CD8-positive, alpha-beta memory T cell (primary cell): Measurements from ENCODE around the gene TLR5. TPM values are rescaled to one million over a fixed set of nuclear protein-coding genes. Genes with fewer than 3 reads are reported as not detected.

ENCODE experiments used
- CTCF ChIA-PET: fragments of 350-600 bp; sonication (Branson Sonifier 250); formaldehyde crosslinking; loops from one replicate; lab custom pipeline; 2021; ENCODE audit warnings: antibody characterized with exemption; lab: Charles Lee
- POLR2A ChIA-PET: fragments of 350-600 bp; sonication (Branson Sonifier 250); formaldehyde crosslinking; loops from one replicate; lab custom pipeline; 2021; ENCODE audit warnings: antibody characterized with exemption; lab: Charles Lee
- DNase-seq, 5 donors: peaks; one replicate each; pipeline versions ENCODE4 v3.0.0 to v3.0.0-alpha.2; 2020 to 2022; ENCODE audit warnings: mixed read lengths in 1 of 5
- H3K27ac ChIP-seq: one replicate; pipeline ENCODE4 v1.7.0; 2013; ENCODE audit warnings: low read depth, mild to moderate bottlenecking, low read length, moderate library complexity
- H3K27me3 ChIP-seq: 2 replicates; pipeline ENCODE4 v1.7.0; 2013; ENCODE audit warnings: low read length, mild to moderate bottlenecking; ENCODE audit not compliant: insufficient read depth, poor library complexity, severe bottlenecking
- H3K36me3 ChIP-seq: 2 replicates; pipeline ENCODE4 v1.7.0; 2013; ENCODE audit warnings: mild to moderate bottlenecking, low read length, moderate library complexity; ENCODE audit not compliant: insufficient read depth
- H3K4me1 ChIP-seq: 2 replicates; pipeline ENCODE4 v1.7.0; 2013; ENCODE audit warnings: mild to moderate bottlenecking, low read length, moderate library complexity; ENCODE audit not compliant: insufficient read depth
- H3K4me3 ChIP-seq: 2 replicates; pipeline ENCODE4 v1.7.0; 2013; ENCODE audit warnings: mild to moderate bottlenecking, low read length
- H3K9me3 ChIP-seq: 2 replicates; pipeline ENCODE4 v1.7.0; 2013; ENCODE audit warnings: mild to moderate bottlenecking, low read length
- H3K27ac Mint-ChIP-seq, 8 donors: one replicate each; pipeline ENCODE4 v1.8.0; 2020 to 2021; ENCODE audit warnings: mixed read lengths in 8 of 8, mild to moderate bottlenecking in 6 of 8, inconsistent platforms in 3 of 8, moderate library complexity in 3 of 8
- H3K27me3 Mint-ChIP-seq, 2 donors: one replicate each; pipeline ENCODE4 v1.8.0; 2020 to 2021; ENCODE audit warnings: mixed read lengths in 2 of 2, mild to moderate bottlenecking in 1 of 2, moderate library complexity in 1 of 2
- H3K36me3 Mint-ChIP-seq, 3 donors: one replicate each; pipeline ENCODE4 v1.8.0; 2020 to 2021; ENCODE audit warnings: mixed read lengths in 3 of 3, inconsistent platforms in 1 of 3, mild to moderate bottlenecking in 1 of 3
- H3K4me1 Mint-ChIP-seq, 3 donors: one replicate each; pipeline ENCODE4 v1.8.0; 2020 to 2021; ENCODE audit warnings: mixed read lengths in 3 of 3, inconsistent platforms in 1 of 3, mild to moderate bottlenecking in 1 of 3
- H3K4me3 Mint-ChIP-seq, 7 donors: one replicate each; pipeline ENCODE4 v1.8.0; 2020 to 2021; ENCODE audit warnings: mixed read lengths in 7 of 7, mild to moderate bottlenecking in 6 of 7, moderate library complexity in 4 of 7, inconsistent platforms in 2 of 7
- H3K9me3 Mint-ChIP-seq, 5 donors: one replicate each; pipeline ENCODE4 v1.8.0; 2020 to 2022; ENCODE audit warnings: mixed read lengths in 5 of 5, mild to moderate bottlenecking in 3 of 5, moderate library complexity in 2 of 5, inconsistent platforms in 1 of 5
- polyA plus RNA-seq: library from polyadenylated mRNA; unstranded; fragments of 300-500 nt; fragmentation: Illumina TruSeq; gene quantifications from one replicate; pipeline ENCODE4 v1.2.3, GENCODE V29; 2021
- total RNA-seq, 2 experiments: library from RNA; stranded (reverse); gene quantifications; one replicate each; pipeline ENCODE4 v1.2.3, GENCODE V29; 2021

The TLR5 gene
- total and polyA plus RNA-seq, 3 experiments from 2014 or later: 0.22 to 0.71 (median 0.46) TPM

DNA sequence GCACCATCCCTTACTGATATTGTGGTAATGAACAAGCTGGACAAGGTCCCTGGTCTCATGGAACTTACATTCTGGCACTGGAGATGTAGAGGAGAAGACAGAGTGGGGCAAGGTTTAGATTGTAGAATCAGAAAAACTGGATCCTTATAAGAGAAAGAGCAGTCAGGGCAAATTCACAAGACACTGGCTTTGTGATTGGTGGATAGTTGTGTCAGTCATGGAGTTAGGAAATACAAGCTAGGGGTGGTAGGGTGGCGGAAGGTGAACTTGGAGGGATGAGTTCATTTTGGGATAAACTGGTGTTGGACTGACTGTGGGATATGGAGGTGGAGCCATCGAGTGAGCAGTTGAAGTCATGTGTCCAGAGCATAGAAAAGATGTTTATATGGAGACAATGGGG is 3.7 kb upstream of the TLR5 start:
- Mint-ChIP-seq H3K4me3 (no peak overlapping the region), H3K9me3 (peaks cover 0 to 8% (median 2%) of the 10 kb centered on the region in 5 donors), H3K27ac (peak overlapping the region in 1 of 8 donors; percentile 64), H3K27me3 (peaks cover 15 to 16% of the 10 kb centered on the region in 2 donors), H3K36me3 (peaks cover 0 to 5% (median 1%) of the 10 kb centered on the region in 3 donors), H3K4me1 (peaks cover 18 to 25% (median 22%) of the 10 kb centered on the region in 3 donors)
- no peaks in the 10 kb centered on the region for H3K9me3 ChIP-seq
- ChIA-PET CTCF (interaction anchor here (1.0 kb wide), 1 partner anchor 23 kb away, joined by 3 read pairs; no protein-coding TSS in a partner anchor), POLR2A (no interaction called here)
- peaks cover 23% of the 10 kb centered on the region for H3K4me1 ChIP-seq
- no peak overlapping the region for H3K27ac ChIP-seq
- no peaks in the 10 kb centered on the region for H3K27me3 ChIP-seq
- no peaks in the 10 kb centered on the region for H3K36me3 ChIP-seq
- no peak overlapping the region for H3K4me3 ChIP-seq
- DNase-seq: no peak

DNA sequence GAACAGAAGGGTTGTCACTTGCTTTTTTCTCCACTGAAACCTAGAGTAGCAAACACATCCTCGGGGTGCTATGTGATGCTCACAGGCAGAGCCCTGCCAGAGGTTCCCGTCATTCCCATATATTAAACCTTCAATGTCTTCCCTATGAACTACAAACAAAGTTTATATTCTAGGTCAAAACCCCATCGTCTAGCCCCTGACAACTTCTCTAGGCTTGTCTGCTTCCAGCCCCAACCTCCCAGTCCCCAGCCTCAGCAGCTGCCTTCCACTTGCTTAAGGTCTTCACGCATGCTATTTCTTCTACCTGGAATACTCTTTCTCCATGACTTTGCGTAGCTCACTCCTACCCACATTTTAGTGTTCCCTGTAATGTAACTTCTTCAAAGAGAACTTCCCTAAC is 1.9 kb upstream of the TLR5 start:
- peak overlapping the region in 3 of 8 donors; percentile 25 to 36 (median 29) for H3K27ac Mint-ChIP-seq

GRCh38 chr1:223144431-223144830 is 1.4 kb upstream of the TLR5 start:
- peaks cover 23% of the 10 kb centered on the region for H3K4me1 ChIP-seq
- H3K27me3 ChIP-seq: no peaks in the 10 kb centered on the region
- no peak overlapping the region for H3K4me3 ChIP-seq
- peaks cover 0 to 8% (median 2%) of the 10 kb centered on the region in 5 donors for H3K9me3 Mint-ChIP-seq
- no peak overlapping the region for H3K27ac ChIP-seq
- ChIA-PET CTCF (interaction anchor here (1.3 to 4.8 kb wide), 4 partner anchors 10 to 539 kb away, joined by 4 to 67 read pairs (median 10); no protein-coding TSS in a partner anchor), POLR2A (interaction anchor here (0.6 to 0.7 kb wide), 2 partner anchors 8 to 578 kb away, joined by 3 to 8 read pairs; no protein-coding TSS in a partner anchor)
- H3K27ac Mint-ChIP-seq: peak overlapping the region in 1 of 8 donors; percentile 92
- H3K9me3 ChIP-seq: no peaks in the 10 kb centered on the region
- H3K4me3 Mint-ChIP-seq: peak overlapping the region in 1 of 7 donors; percentile 80
- no peak for DNase-seq
- H3K36me3 Mint-ChIP-seq: peaks cover 0 to 5% (median 1%) of the 10 kb centered on the region in 3 donors
- H3K36me3 ChIP-seq: no peaks in the 10 kb centered on the region
- peaks cover 18 to 25% (median 22%) of the 10 kb centered on the region in 3 donors for H3K4me1 Mint-ChIP-seq
- peaks cover 4 to 14% of the 10 kb centered on the region in 2 donors for H3K27me3 Mint-ChIP-seq

More for the DNA sequence above, 1.9 kb upstream of the TLR5 start:
- no peak for DNase-seq
- Mint-ChIP-seq H3K36me3 (peaks cover 0 to 5% (median 1%) of the 10 kb centered on the region in 3 donors), H3K4me1 (peaks cover 18 to 25% (median 22%) of the 10 kb centered on the region in 3 donors), H3K27me3 (peaks cover 4 to 14% of the 10 kb centered on the region in 2 donors), H3K9me3 (peaks cover 0 to 8% (median 2%) of the 10 kb centered on the region in 5 donors), H3K4me3 (peak overlapping the region in 4 of 7 donors; percentile 7 to 80 (median 44))
- Histone ChIP-seq H3K4me1 (peaks cover 23% of the 10 kb centered on the region), H3K27me3 (no peaks in the 10 kb centered on the region), H3K9me3 (no peaks in the 10 kb centered on the region), H3K27ac (no peak overlapping the region), H3K4me3 (no peak overlapping the region), H3K36me3 (no peaks in the 10 kb centered on the region)
- POLR2A ChIA-PET: interaction anchor here (0.6 kb wide), 1 partner anchor 577 kb away, joined by 8 read pairs; no protein-coding TSS in a partner anchor
- CTCF ChIA-PET: interaction anchor here (2.4 to 4.8 kb wide), 2 partner anchors 11 to 21 kb away, joined by 14 to 67 read pairs; no protein-coding TSS in a partner anchor

- Histone ChIP-seq H3K36me3 (no peaks in the 10 kb centered on the region), H3K4me3 (peak overlapping the region; percentile 59), H3K4me1 (peaks cover 23% of the 10 kb centered on the region), H3K9me3 (no peaks in the 10 kb centered on the region), H3K27ac (peak overlapping the region; percentile 51), H3K27me3 (no peaks in the 10 kb centered on the region)
- ChIA-PET POLR2A (interaction anchor here (0.7 kb wide), 2 partner anchors 9 to 1047 kb away, joined by 3 to 5 read pairs; no protein-coding TSS in a partner anchor), CTCF (interaction anchor here (0.6 to 4.8 kb wide), 8 partner anchors 9 to 540 kb away, joined by 3 to 67 read pairs (median 4); no protein-coding TSS in a partner anchor)
- Mint-ChIP-seq H3K9me3 (peaks cover 0 to 8% (median 2%) of the 10 kb centered on the region in 5 donors), H3K4me3 (peak overlapping the region; percentile 15 to 86 (median 80)), H3K27ac (peak overlapping the region in 7 of 8 donors; percentile 68 to 95 (median 90)), H3K27me3 (peaks cover 2 to 14% of the 10 kb centered on the region in 2 donors), H3K4me1 (peaks cover 18 to 25% (median 22%) of the 10 kb centered on the region in 3 donors), H3K36me3 (peaks cover 0 to 5% (median 1%) of the 10 kb centered on the region in 3 donors)
- peak in 3 of 5 donors; percentile 6 to 59 (median 34) for DNase-seq
Measured at GRCh38 chr1:223143537-223144248, 645 bp upstream of the TLR5 start.

DNA sequence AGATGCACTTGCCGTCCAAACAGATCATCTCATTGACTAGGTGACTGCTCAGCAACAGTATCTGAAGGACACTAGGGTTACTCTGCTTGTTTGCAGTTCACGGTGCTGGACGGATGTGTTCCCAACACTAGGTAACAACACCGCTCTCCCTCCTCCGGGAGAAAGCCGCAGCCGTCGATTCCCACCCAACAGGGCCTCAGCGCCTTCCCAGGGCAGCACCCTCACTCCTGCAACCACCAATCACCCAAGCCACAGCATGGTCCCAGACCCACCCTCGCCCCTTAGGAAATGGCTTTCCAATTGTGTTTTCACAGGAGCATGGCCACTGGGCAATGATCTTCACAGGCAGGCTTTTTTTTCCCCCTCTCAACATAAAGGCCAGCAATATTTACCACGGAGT is 779 bp downstream of the TLR5 start:
- Histone ChIP-seq H3K27ac (peak overlapping the region; percentile 51), H3K9me3 (no peaks in the 10 kb centered on the region), H3K36me3 (no peaks in the 10 kb centered on the region), H3K27me3 (no peaks in the 10 kb centered on the region), H3K4me1 (peaks cover 23% of the 10 kb centered on the region), H3K4me3 (peak overlapping the region; percentile 59)
- peak overlapping the region; percentile 72 to 86 (median 78) for H3K4me3 Mint-ChIP-seq
- H3K9me3 Mint-ChIP-seq: peaks cover 0 to 6% (median 1%) of the 10 kb centered on the region in 5 donors
- peaks cover 18 to 25% (median 22%) of the 10 kb centered on the region in 3 donors for H3K4me1 Mint-ChIP-seq
- CTCF ChIA-PET: interaction anchor here (1.9 to 4.8 kb wide), 3 partner anchors 8 to 18 kb away, joined by 9 to 67 read pairs (median 15); no protein-coding TSS in a partner anchor
- no peak for DNase-seq
- H3K36me3 Mint-ChIP-seq: no peaks in the 10 kb centered on the region
- POLR2A ChIA-PET: no interaction called here
- H3K27ac Mint-ChIP-seq: peak overlapping the region in 5 of 8 donors; percentile 20 to 54 (median 48)
- H3K27me3 Mint-ChIP-seq: peaks cover 0 to 10% of the 10 kb centered on the region in 2 donors

DNA sequence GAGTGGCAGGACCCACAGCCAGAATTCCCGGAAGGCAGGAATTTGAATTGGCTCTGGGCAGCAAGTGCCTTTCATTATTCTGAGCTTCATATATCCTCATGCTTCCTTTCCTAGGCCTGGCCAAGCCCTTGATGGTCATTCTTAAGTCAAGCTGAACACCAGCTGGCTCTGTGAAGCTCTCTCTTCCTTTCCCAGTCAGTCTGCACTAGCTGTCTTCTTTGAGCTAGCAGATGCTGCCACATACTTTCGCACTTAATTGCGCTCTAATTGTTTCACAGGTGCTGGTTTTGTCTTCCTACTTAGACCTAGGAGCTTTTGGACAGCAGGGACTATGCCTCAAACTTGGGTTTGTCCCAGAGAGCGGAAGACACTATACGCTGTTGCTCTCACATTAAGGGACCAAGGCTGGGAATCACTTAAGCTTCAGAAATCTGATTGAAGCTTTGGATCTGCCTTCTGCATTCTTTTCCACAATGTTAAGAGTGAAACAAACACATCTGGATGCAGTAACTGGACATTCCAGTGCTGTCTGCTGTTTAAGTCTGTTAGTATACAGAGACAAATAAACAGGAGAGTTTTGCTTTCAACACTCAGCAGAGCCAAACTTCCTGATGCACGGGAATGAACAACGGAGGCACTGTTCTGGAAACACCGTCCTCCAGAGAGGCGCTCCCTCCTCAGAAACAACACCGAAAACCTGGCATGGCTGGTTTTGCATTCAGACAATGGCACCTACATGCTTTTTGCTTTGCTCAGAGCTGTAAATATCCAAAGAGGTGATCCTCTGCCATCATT is 2.2 kb downstream of the TLR5 start:
- Histone ChIP-seq H3K27ac (no peak overlapping the region), H3K9me3 (no peaks in the 10 kb centered on the region), H3K4me3 (no peak overlapping the region), H3K27me3 (no peaks in the 10 kb centered on the region), H3K36me3 (no peaks in the 10 kb centered on the region), H3K4me1 (peaks cover 23% of the 10 kb centered on the region)
- Mint-ChIP-seq H3K4me1 (peaks cover 18 to 25% (median 22%) of the 10 kb centered on the region in 3 donors), H3K9me3 (peaks cover 0 to under 1% (median 0%) of the 10 kb centered on the region in 5 donors), H3K4me3 (no peak overlapping the region), H3K27ac (no peak overlapping the region), H3K36me3 (no peaks in the 10 kb centered on the region), H3K27me3 (peaks cover 0 to 6% of the 10 kb centered on the region in 2 donors)
- DNase-seq: no peak
- CTCF ChIA-PET: interaction anchor here (2.0 to 4.8 kb wide), 3 partner anchors 6 to 17 kb away, joined by 9 to 67 read pairs (median 15); no protein-coding TSS in a partner anchor
- POLR2A ChIA-PET: no interaction called here

GRCh38 chr1:223137455-223138085 is 5.5 kb downstream of the TLR5 start:
- Histone ChIP-seq H3K27me3 (no peaks in the 10 kb centered on the region), H3K36me3 (no peaks in the 10 kb centered on the region), H3K27ac (no peak overlapping the region), H3K4me1 (peaks cover 13% of the 10 kb centered on the region), H3K4me3 (no peak overlapping the region), H3K9me3 (no peaks in the 10 kb centered on the region)
- H3K9me3 Mint-ChIP-seq: no peaks in the 10 kb centered on the region
- peaks cover 10 to 23% of the 10 kb centered on the region in 2 donors for H3K27me3 Mint-ChIP-seq
- H3K4me1 Mint-ChIP-seq: peaks cover 4 to 9% (median 7%) of the 10 kb centered on the region in 3 donors
- no peak for DNase-seq
- no peak overlapping the region for H3K4me3 Mint-ChIP-seq
- H3K27ac Mint-ChIP-seq: peak overlapping the region in 1 of 8 donors; percentile 56
- POLR2A ChIA-PET: no interaction called here
- H3K36me3 Mint-ChIP-seq: no peaks in the 10 kb centered on the region
- CTCF ChIA-PET: interaction anchor here (1.1 to 6.8 kb wide), 3 partner anchors 13 to 558 kb away, joined by 3 to 69 read pairs (median 4); no protein-coding TSS in a partner anchor
